Bronchial epithelial cell (primary cell): ENCODE data around the gene POT1. TPM values are rescaled to one million over a fixed set of nuclear protein-coding genes. Genes with fewer than 3 reads are reported as not detected.

ENCODE experiments used
- DNase-seq: peaks from one replicate; pipeline ENCODE4 v3.0.0-alpha.2; 2010; ENCODE audit warnings: low read depth
- FAIRE-seq: peaks from 2 replicates; lab custom pipeline; 2011; peaks lifted over from hg19 to GRCh38; lab: Jason Lieb, UNC
- H3K27me3 ChIP-seq: 2 replicates; pipeline ENCODE4 v1.5.1; 2011; ENCODE audit warnings: low read length; ENCODE audit not compliant: control insufficient read depth, insufficient read depth
- H3K36me3 ChIP-seq: 2 replicates; pipeline ENCODE4 v1.5.1; 2011; ENCODE audit warnings: low read length; ENCODE audit not compliant: control insufficient read depth, insufficient read depth
- H3K4me3 ChIP-seq: 2 replicates; pipeline ENCODE4 v1.5.1; 2011; ENCODE audit warnings: mild to moderate bottlenecking, low read depth, low read length, control low read depth
- CTCF ChIP-seq: IDR thresholded peaks from 2 replicates; pipeline ENCODE4 v1.5.1; 2011; ENCODE audit warnings: mild to moderate bottlenecking, moderate library complexity, low read length, control low read depth, inconsistent platforms; ENCODE audit not compliant: insufficient read depth, severe bottlenecking
- total RNA-seq: library from RNA; depleted of rRNA; stranded (reverse); fragments of >200 nt; gene quantifications from 2 replicates; pipeline ENCODE4 v1.2.1, GENCODE V29; 2014

The POT1 gene
- total RNA-seq, 1 donor from 2014 or later, result 29.5 TPM

DNA sequence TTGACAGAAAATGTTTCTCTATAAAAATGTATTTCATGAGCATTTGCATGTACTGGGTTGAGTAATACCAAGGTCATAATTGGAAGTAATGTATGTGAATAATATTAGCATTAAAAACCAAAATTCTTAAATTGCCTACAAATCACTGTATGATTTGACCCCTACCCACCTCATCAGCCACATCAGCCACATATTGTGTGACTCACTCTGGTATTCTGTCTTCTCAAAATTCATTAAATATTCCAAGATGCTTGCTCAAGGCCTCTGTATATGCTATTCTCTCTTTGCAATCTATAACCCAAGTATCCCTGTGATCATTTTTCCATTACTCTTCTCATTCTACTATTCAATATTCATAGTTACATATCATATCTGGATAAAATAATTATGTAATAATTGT, 21.4 kb downstream of the POT1 start:
- no peaks in the 10 kb centered on the region for H3K27me3 ChIP-seq
- DNase-seq (no peak), FAIRE-seq (no peak)
- TF ChIP-seq CTCF, result no peak
- H3K4me3 ChIP-seq, result no peak overlapping the region
- H3K36me3 ChIP-seq, result no peaks in the 10 kb centered on the region

DNA sequence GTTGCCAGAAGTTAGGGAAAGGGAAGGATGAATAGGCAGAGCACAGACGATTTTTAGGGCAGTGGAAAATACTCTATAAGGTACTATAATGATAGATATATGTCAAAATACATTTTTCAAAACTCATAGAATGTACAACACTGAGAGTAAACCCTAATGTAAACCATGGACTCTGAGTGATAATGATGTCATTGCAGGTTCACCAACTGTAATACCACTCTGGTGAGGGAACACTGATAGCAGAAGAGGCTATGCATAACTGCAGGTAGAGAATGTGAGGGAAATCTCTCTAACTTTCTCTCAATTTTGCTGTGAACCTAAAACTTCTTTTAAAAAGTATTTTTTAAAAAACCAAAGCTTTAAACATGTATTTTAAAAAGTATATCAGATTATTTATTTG, 22.1 kb downstream of the POT1 start:
- no peak for FAIRE-seq
- TF ChIP-seq CTCF, result no peak
- Histone ChIP-seq H3K36me3 (no peaks in the 10 kb centered on the region), H3K27me3 (no peaks in the 10 kb centered on the region), H3K4me3 (no peak overlapping the region)
- DNase-seq, result no peak

DNA sequence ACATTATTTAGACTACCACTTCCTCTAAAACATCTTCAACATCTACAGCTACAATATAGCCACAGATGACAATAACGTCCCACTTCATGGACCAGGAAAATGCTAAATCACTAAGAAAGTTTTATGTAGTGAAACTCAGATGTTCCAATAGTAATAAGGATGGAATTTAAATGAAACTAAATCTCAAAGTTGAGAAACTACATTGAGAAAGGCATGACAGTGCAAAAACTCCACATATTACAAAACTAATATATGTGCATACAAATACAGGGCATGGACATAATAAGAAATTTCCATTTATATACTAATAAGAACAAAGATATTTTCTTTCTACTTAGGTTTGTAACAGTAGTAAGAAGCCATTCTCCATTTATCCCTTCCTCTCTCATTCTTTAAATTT, 31.1 kb downstream of the POT1 start:
- Histone ChIP-seq H3K27me3 (no peaks in the 10 kb centered on the region), H3K4me3 (no peak overlapping the region), H3K36me3 (peaks cover 2% of the 10 kb centered on the region)
- no peak for TF ChIP-seq CTCF
- FAIRE-seq (no peak), DNase-seq (no peak)

GRCh38 chr7:124896001-124896400, 33.6 kb downstream of the POT1 start:
- no peak for DNase-seq
- Histone ChIP-seq H3K27me3 (no peaks in the 10 kb centered on the region), H3K4me3 (no peak overlapping the region), H3K36me3 (peaks cover 2% of the 10 kb centered on the region)
- FAIRE-seq, result no peak
- no peak for TF ChIP-seq CTCF

DNA sequence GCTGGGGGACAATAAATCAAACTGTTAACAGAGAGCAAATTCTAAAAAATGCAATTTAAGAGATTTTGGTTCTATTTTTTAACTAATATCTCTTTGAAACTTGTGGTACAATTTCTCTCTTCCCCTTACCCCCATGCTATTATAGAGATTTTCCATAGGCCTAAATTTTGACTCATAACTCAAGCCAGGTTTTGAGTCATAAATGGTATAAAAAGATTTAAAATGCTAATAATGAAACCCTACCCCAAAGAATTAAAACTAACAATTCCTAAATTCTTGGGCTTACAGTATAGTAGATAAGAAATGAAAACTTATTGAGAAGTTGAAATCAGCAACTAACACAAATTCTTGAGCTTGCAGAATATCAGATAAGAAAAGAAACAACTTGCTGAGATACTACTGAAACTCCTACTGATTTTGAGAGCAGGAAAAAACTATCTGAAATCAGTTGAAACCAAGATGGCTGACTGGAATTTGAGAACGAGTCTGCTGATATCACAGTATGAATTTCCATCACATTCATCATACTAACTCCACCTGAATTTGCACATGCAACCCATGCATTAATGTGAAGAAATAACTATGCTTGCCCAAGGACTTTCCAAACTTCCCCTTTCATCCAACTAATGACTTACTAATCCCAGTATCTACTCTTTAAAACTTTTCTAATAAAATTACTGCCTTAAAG, 36.3 kb downstream of the POT1 start:
- peaks cover 2% of the 10 kb centered on the region for H3K36me3 ChIP-seq
- DNase-seq (no peak), FAIRE-seq (no peak)
- no peaks in the 10 kb centered on the region for H3K27me3 ChIP-seq
- no peak overlapping the region for H3K4me3 ChIP-seq
- TF ChIP-seq CTCF, result no peak

DNA sequence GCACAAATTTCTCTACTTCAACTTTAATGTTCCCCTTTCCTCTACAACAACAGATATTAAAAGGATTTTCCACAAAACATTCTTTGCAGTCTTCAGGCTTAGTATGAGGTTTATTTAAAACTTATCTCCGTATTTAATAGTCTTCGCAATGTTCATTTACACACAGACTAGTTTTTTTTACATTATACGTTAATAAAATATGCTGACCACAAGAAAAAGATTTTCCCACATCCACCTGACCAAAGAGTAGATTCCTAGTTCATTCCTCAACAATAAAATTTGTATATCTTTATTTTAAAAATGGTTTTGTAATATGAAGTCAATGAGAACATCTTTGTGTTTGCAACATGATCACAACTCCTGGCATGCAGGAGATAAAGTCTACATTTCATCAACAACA, 42.4 kb downstream of the POT1 start:
- FAIRE-seq (no peak), DNase-seq (no peak)
- Histone ChIP-seq H3K27me3 (no peaks in the 10 kb centered on the region), H3K4me3 (no peak overlapping the region), H3K36me3 (no peaks in the 10 kb centered on the region)
- TF ChIP-seq CTCF, result no peak
